Ovary (tissue), 9 donors: Measurements from ENCODE around the gene JAML. TPM values are rescaled to one million over a fixed set of nuclear protein-coding genes. Genes with fewer than 3 reads are reported as not detected.

Experiments used
- DNase-seq, 5 donors: peaks; one replicate each; pipeline ENCODE4 v3.0.0-alpha.2; 2019 to 2020
- H3K27ac ChIP-seq, 2 donors: fragments of 200-600 bp; one replicate each; pipeline versions ENCODE4 v1.5.1 to v1.8.0; 2019 to 2022
- H3K27me3 ChIP-seq: fragments of 200-600 bp; one replicate; pipeline ENCODE4 v1.8.0; 2022
- H3K36me3 ChIP-seq: fragments of 200-600 bp; sonication (generic); one replicate; pipeline ENCODE4 v1.5.1; 2019
- H3K4me1 ChIP-seq: one replicate; pipeline ENCODE4 v1.8.1; 2013; ENCODE audit warnings: mild to moderate bottlenecking, moderate library complexity; ENCODE audit not compliant: insufficient read depth
- H3K4me3 ChIP-seq: fragments of 200-600 bp; sonication (generic); one replicate; pipeline ENCODE4 v1.5.1; 2017
- H3K9me3 ChIP-seq, 2 donors: fragments of 200-600 bp in 1 of 2; sonication (generic) in 1 of 2; one replicate each; pipeline versions ENCODE4 v1.5.1 to v1.8.1; 2013 to 2019; ENCODE audit warnings: mild to moderate bottlenecking in 1 of 2, moderate library complexity in 1 of 2
- CTCF ChIP-seq, 3 donors: fragments of 450-650 bp in 2 of 3; fragments of 200-600 bp in 1 of 3; IDR thresholded peaks; one replicate each; pipeline versions ENCODE4 v1.5.1 to v1.8.0; 2016 to 2022; ENCODE audit warnings: antibody characterized with exemption in 3 of 3, mild to moderate bottlenecking in 1 of 3
- EP300 ChIP-seq: sonication (generic); formaldehyde crosslinking; IDR thresholded peaks from one replicate; pipeline ENCODE4 v1.6.1; 2017; ENCODE audit warnings: antibody characterized with exemption
- POLR2A ChIP-seq: fragments of 450-650 bp; IDR thresholded peaks from one replicate; pipeline ENCODE4 v1.6.1; 2017; ENCODE audit warnings: antibody characterized with exemption, mild to moderate bottlenecking, moderate library complexity
- WGBS, 3 donors: extraction: QIAGEN DNeasy Blood & Tissue Kit in 1 of 3; methylation state at CpG; one replicate each; pipeline versions ENCODE4 v1.1.5 to v1.1.7; 2013 to 2017; 5-methylcytosine and 5-hydroxymethylcytosine counted together
- intact Hi-C, 4 donors: fragments of 100-400 bp; cut with DNase I; formaldehyde crosslinking; loops; one replicate each; pipeline versions ENCODE4 v1.11.0 to v1.15.1; 2022 to 2023
- polyA plus RNA-seq, 2 donors: library from polyadenylated mRNA; stranded (reverse); fragments of 200-250 nt in 1 of 2; fragments of 350-450 nt in 1 of 2; fragmentation: Illumina TruSeq in 1 of 2; extraction: RNeasy Lipid Tissue Mini Kit (QIAGEN cat#74804) in 1 of 2; gene quantifications; one replicate each; pipeline ENCODE4 v1.2.3, GENCODE V29; 2013 to 2014
- total RNA-seq, 7 donors: library from RNA; depleted of rRNA in 2 of 7; stranded (reverse); fragments of >200 nt in 2 of 7; fragmentation: NEBNext Ultra II Directional in 3 of 7; extraction: Animal tissue kit (Norgen Biotek cat#: 25700) in 3 of 7; gene quantifications; one replicate each; pipeline versions ENCODE4 v1.1.0 to v1.2.4, GENCODE V29; 2016 to 2023
- donor health status: DM: no; HTN: no; CAD: no; lungs with moderate emphysema.
- donor health status: DM: no; HTN: no; CAD: no.
- donor health status: Bipolar disorder and iron deficiency.
- donor health status: DM: yes; HTN: yes; CAD: no.
- donor health status: DM: no; HTN: no; CAD: no.
- donor health status: DM: yes; HTN: yes; CAD: no.

Gene JAML
- total and polyA plus RNA-seq, 9 donors = 0.79 to 18.0 (median 2.0) TPM

DNA sequence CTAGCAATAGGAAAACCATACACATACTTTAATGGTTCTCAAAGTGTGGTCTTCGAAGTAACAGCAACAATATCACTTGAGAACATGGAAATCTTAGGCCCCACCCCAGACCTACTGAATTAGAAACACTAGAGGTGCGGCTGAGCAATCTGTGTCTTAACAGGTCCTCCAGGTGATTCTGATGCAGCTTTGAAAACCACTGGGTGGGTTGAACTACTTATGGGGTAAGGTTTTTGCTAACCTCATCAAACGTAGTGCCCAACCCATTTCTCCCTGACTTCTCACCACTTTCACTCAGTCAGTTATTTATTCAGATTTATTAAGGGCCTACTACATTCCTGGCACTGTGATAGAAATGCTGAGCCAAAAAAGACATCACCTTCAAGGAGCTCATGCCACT, 35.5 kb upstream of the JAML start:
- no peak for TF ChIP-seq POLR2A
- Histone ChIP-seq H3K27me3 (no peaks in the 10 kb centered on the region), H3K9me3 (no peaks in the 10 kb centered on the region), H3K27ac (no peak overlapping the region), H3K4me3 (no peak overlapping the region), H3K36me3 (no peaks in the 10 kb centered on the region), H3K4me1 (no peaks in the 10 kb centered on the region)
- WGBS, 3 donors = 82 to 86% (median 82%) methylated on average over 3 of the region's 3 CpGs
- intact Hi-C loops = no loop called here
- DNase-seq = no peak

GRCh38 chr11:118259138-118259537, 34.3 kb upstream of the JAML start:
- H3K27me3 ChIP-seq = no peaks in the 10 kb centered on the region
- no peak overlapping the region for H3K27ac ChIP-seq
- TF ChIP-seq POLR2A (no peak), EP300 (no peak), CTCF (IDR thresholded peaks at IDR 0.05) (no peak)
- intact Hi-C loops = no loop called here
- no peaks in the 10 kb centered on the region for H3K4me1 ChIP-seq
- no peaks in the 10 kb centered on the region for H3K36me3 ChIP-seq
- no peaks in the 10 kb centered on the region for H3K9me3 ChIP-seq
- no peak for DNase-seq
- no peak overlapping the region for H3K4me3 ChIP-seq
- WGBS, 3 donors = 98 to 100% (median 100%) methylated on average over 1 of the region's 1 CpG

DNA sequence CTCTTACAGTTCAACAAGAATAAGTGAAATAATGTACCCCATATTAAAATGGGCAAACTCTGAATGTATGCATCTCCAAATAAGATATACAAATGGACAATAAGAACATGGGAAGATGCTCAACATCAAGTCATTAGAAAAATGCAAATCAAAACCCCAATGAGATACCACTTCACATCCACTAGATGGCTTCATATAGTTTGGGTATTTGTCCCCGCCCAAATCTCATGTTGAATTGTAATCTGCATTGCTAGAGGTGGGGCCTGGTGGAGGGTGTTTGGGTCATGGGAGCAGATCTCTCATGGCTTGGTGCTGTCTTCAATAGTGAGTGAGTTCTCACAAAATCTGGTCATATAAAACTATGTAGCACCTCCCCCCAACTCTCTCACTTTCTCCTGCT, 33.6 kb upstream of the JAML start:
- H3K9me3 ChIP-seq = no peaks in the 10 kb centered on the region
- H3K27me3 ChIP-seq = no peaks in the 10 kb centered on the region
- no peak overlapping the region for H3K27ac ChIP-seq
- WGBS, 3 donors = 0 to 76% (median 0%) methylated on average over 1 of the region's 1 CpG
- H3K4me1 ChIP-seq = no peaks in the 10 kb centered on the region
- H3K36me3 ChIP-seq = no peaks in the 10 kb centered on the region
- intact Hi-C loops = no loop called here
- no peak for DNase-seq
- TF ChIP-seq POLR2A (no peak), EP300 (no peak), CTCF (IDR thresholded peaks at IDR 0.05) (no peak)
- no peak overlapping the region for H3K4me3 ChIP-seq

- peak overlapping the region; percentile 42 for H3K4me3 ChIP-seq
- H3K9me3 ChIP-seq = no peaks in the 10 kb centered on the region
- 68 to 78% (median 75%) methylated on average over 3 of the region's 3 CpGs for WGBS, 3 donors
- H3K27ac ChIP-seq = no peak overlapping the region
- no peaks in the 10 kb centered on the region for H3K27me3 ChIP-seq
- no peaks in the 10 kb centered on the region for H3K4me1 ChIP-seq
- no peak for DNase-seq
- H3K36me3 ChIP-seq = no peaks in the 10 kb centered on the region
- intact Hi-C loops = no loop called here
- TF ChIP-seq POLR2A = no peak
- no peak for TF ChIP-seq EP300
- TF ChIP-seq CTCF (IDR thresholded peaks at IDR 0.05) = no peak
These were observed 27.9 kb upstream of the JAML start for GRCh38 chr11:118252688-118253087.

- 2 to 3% (median 3%) methylated on average over 33 of the region's 33 CpGs for WGBS, 3 donors
- H3K9me3 ChIP-seq = no peaks in the 10 kb centered on the region
- H3K36me3 ChIP-seq = no peaks in the 10 kb centered on the region
- intact Hi-C loops = no loop called here
- H3K4me1 ChIP-seq = no peaks in the 10 kb centered on the region
- no peak within 1 kb of the TSS for H3K27ac ChIP-seq
- peak; percentile 43 to 66 (median 57) for DNase-seq
- H3K4me3 ChIP-seq = peak within 1 kb of the TSS; percentile 42
- no peaks in the 10 kb centered on the region for H3K27me3 ChIP-seq
- no peak for TF ChIP-seq CTCF (IDR thresholded peaks at IDR 0.05)
- no peak for TF ChIP-seq POLR2A
- no peak for TF ChIP-seq EP300
These were observed 27.2 kb upstream of the JAML start, which contains the start of gene MPZL3 for GRCh38 chr11:118251858-118252652. TSS of gene MPZL3 (minus strand) at chr11:118252365. CDS start at chr11:118252294, 71 bp downstream.
